ENCODE data around the gene SIRT3. TPM values are rescaled to one million over a fixed set of nuclear protein-coding genes. Genes with fewer than 3 reads are reported as not detected.
"Not testable (repeated sequence)": the region's sequence is repeated elsewhere in the genome, so short reads cannot be mapped to it uniquely, and the experiment has no call there.

The SIRT3 gene
- total RNA-seq, 1 experiment from 2014 or later = 8.4 TPM

DNA sequence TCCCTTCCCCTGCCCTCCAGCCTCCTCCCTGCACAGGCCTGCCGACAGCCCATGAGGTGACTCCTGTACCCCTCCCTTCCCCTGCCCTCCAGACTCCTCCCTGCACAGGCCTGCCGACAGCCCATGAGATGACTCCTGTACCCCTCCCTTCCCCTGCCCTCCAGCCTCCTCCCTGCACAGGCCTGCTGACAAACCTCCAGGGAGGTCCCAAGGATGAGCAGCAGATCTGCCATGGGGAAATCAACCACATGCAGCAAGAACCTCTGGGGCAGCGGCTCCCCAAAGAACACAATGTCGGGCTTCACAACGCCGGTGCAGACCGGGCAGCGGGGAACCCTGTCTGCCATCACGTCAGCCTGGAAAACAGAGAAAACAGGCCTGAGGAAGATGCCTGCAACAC, 12.3 kb downstream of the SIRT3 start:
- DNase-seq (ENCODE audit: low read depth, low spot score) = no peak
- in situ Hi-C loops (cut with HindIII; ENCODE audit: low pct_unique_long_range_greater_than_20kb, low sequenced_read_pairs) = no loop called here

DNA sequence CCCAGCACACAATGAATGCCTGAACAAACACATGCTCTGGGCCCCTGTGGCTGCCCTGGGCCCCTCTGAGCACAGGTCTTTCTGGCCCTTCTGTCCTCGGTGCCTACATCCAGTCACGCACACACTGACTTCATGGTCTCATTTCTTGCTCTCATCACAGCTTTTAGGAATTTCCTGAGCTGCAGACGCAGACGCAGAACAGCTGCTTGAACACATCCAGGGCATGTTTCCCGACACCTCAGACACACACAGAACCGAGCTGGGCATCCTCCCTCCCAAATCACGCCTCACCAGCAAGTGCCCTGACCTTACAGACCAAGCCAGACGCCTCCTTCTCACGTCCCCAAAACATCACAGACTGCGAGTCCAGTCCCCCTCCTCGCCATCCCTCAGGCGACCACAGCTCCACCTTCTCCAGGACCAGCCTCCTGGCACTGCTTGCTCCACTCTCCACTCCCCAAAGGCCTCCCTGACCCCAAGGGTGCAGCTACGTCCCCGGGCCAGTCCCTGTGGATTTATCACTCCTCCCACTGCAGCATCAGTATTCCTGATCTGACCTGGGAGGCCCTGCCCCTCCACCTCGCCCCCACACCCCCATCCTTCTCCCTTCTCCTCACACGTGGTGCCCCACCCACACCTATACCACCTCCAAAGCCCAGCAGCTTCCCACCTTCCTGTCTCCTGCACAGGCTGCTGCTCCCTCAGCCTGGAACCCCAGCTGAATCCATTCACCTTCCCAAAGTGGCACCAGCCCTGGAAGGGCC, 12.9 kb downstream of the SIRT3 start:
- in situ Hi-C loops (cut with HindIII; ENCODE audit: low pct_unique_long_range_greater_than_20kb, low sequenced_read_pairs) = no loop called here
- no peak for DNase-seq (ENCODE audit: low read depth, low spot score)

DNA sequence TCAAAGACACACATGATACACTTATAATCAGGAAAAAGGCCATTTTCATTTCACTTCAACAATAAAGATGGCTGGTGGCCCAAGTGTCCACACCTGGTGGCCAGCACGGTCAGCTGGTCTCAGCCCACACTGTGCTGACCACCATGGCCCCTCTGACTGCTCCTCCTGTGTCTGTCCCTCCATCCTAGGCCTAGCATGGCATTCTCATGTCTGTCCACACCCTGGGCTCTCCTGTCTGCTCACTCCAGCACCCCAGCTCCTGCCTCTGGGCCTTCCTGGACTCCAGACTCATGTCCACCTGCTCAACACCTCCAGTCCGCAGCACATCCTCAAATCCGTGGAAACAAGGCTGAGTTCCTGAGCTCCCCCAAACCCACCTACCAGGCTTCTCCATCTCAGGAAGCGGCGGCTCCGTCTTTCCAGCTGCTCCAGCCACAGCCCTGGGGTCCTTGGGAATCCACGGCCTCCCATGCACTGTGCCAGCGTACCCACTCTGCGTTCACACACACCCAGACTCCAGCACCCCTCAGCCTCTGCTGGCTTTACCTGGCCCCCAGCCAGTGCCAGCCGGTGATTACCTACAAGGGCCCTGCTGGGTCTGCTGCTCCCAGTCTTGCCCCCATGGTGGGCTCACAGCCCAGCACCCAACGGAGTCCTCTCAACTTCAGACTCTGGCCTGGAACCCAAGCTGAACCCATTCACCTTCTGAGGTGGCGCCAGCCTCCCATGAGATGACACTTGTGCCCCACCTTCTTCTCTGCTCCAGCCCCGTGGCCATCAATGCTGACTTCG, 13.9 kb downstream of the SIRT3 start:
- DNase-seq (ENCODE audit: low read depth, low spot score) = no peak
- in situ Hi-C loops (cut with HindIII; ENCODE audit: low pct_unique_long_range_greater_than_20kb, low sequenced_read_pairs) = no loop called here

DNA sequence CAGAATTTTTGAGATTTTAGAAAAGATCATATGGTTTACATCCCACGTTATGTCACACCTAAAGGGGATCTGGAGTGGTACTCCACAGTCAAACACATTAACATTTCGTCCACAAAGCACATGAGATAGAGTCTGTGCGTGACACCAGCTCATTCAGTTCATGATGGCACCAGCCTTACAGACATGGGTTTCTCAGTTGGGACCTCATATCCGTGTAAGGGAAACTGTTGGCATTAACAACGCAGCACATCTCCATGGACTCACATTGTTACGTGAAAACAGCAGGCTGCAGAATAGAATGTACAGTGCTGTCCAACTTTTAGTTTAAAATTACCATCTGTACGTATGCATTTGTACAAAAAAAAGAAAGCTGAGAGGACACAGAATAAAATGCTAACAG, 14.6 kb downstream of the SIRT3 start:
- in situ Hi-C loops (cut with HindIII; ENCODE audit: low pct_unique_long_range_greater_than_20kb, low sequenced_read_pairs) = no loop called here
- no peak for DNase-seq (ENCODE audit: low read depth, low spot score)

DNA sequence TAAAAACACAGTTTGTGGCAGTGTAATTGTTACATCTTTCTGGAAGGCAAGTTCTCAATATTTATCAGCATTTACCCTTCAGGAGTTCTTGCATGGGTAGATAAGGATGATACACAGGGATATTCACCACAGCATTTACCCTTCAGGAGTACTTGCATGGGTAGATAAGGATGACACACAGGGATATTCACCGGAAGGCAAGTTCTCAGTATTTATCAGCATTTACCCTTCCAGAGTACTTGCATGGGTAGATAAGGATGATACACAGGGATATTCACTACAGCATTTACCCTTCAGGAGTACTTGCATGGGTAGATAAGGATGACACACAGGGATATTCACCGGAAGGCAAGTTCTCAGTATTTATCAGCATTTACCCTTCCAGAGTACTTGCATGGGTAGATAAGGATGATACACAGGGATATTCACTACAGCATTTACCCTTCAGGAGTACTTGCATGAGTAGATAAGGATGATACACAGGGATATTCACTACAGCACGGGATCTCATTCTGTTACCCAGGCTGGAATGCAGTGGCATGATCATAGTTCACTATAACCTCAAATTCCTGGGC, 15.4 kb downstream of the SIRT3 start:
- in situ Hi-C loops (cut with HindIII; ENCODE audit: low pct_unique_long_range_greater_than_20kb, low sequenced_read_pairs); DNase-seq (ENCODE audit: low read depth, low spot score): not testable (repeated sequence)

DNA sequence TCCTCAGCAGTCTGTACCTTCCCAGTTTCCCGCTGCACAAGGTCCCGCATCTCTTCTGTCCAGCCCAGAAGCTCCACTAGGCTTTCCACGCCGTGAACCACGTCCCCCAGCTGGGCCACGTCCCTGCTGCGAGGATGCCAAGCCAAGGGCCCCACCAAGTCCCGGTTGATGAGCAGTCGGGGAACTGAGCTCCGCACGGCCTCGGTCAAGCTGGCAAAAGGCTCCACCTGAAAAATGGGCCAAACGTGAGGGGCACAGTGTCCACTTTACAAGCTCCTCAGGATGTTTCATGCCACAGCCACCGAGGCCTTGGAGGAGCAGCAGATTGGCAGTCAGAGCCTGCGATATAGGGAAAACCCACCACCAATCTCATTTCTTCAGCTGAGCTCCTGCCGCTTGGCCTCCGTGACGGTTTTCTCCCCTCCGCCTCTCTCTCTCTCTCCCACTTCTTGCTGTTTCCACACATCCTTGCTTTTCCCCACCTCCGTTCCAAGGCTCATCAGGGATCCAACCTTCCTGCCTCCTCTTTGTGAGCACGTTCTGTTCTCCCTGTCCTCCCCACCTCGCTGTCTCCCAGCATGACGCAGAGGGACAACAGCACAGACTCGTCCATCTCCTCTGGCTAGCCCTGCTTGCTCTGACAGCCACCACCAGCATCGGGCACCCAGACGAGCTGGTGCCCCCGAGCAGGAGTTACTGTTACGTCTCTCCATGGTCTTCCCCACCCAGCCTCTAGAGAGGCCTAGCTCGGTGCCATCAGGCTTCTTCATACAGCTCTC, 17.1 kb downstream of the SIRT3 start:
- in situ Hi-C loops (cut with HindIII; ENCODE audit: low pct_unique_long_range_greater_than_20kb, low sequenced_read_pairs) = no loop called here
- DNase-seq (ENCODE audit: low read depth, low spot score) = no peak

DNA sequence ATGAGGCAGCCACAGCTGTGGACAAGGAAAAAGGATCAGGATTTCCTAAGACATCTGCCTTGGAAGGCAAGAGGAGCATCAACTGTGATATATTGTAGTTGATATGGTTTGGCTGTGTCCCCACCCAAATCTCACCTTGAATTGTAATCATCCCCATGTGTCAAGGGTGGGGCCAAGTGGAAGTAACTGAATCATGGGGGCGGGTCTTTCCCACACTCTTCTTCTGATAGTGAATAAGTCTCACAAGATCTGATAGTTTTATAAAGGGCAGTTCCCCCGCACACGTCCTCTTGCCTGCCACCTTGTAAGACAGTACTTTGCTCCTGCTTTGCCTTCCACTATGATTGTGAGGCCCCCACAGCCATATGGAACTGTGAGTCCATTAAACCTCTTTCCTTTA, 18.4 kb downstream of the SIRT3 start:
- no peak for DNase-seq (ENCODE audit: low read depth, low spot score)
- in situ Hi-C loops (cut with HindIII; ENCODE audit: low pct_unique_long_range_greater_than_20kb, low sequenced_read_pairs) = no loop called here

DNA sequence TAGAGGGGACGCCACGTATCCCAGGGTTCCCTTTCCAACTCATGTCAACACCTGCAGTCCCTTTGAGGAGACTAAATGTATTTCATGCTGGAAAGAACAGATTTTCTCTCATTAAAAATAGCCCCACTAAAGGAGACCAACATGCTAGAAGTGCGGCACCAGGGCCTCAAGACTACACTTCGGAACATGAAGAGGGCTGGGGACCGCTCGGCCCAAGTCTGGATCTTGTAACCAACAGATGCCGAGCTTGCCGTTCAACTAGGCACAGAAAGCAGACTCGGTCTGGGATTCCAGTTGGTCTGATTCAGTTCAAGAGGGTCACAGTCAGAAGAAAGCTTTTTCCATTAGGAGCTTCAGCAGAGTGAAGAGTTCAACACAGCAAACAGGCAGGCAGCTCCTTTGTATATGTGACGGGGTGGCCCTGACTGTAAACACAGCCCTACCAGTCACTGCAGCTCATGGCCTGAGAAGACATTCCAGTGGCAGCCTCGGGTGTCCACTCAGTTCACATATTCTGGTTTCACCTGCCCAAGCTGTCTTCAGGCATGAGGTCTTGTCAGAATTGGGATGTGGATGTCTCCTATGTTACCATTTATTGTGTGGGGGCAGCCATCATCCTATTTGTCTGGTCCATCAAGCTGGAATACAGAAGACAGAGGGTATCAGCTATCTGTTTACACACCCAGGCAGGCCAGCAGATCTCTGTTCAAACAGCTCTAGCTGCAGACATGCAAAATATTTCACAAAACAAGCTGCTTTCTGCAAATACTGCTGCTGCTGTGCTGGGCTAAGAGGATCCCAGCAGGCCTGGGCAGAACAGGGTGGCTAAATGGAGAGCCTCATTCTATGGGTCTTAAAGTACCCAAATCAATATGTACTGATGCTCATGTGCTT, 19.8 kb downstream of the SIRT3 start:
- in situ Hi-C loops (cut with HindIII; ENCODE audit: low pct_unique_long_range_greater_than_20kb, low sequenced_read_pairs) = no loop called here

DNA sequence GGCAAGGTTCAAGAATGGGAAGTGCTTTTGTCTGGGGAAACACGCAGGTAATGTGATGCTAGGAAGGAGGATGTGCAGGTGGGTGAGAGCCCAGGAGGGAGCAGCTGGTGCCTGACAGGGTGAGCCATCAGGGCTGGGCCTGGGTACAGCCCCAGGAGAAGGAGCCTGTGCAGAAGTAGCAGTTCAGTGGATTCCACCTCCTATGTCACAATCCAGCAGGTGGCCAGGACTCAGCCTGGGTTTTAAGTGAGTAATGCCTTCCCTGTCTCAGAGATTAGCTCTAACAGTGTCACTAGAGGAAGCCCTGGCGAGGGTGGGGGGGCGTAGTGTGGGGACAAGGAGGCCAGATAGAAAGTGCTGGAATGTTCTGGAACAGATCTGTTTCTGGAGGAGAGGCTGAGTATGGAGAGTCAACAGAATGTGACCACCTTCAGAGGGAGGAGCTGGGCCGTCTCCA, 20.5 kb downstream of the SIRT3 start:
- in situ Hi-C loops (cut with HindIII; ENCODE audit: low pct_unique_long_range_greater_than_20kb, low sequenced_read_pairs) = no loop called here
- DNase-seq (ENCODE audit: low read depth, low spot score) = no peak

More for the DNA sequence above, 19.8 kb downstream of the SIRT3 start:
- DNase-seq (ENCODE audit: low read depth, low spot score) = no peak

DNA sequence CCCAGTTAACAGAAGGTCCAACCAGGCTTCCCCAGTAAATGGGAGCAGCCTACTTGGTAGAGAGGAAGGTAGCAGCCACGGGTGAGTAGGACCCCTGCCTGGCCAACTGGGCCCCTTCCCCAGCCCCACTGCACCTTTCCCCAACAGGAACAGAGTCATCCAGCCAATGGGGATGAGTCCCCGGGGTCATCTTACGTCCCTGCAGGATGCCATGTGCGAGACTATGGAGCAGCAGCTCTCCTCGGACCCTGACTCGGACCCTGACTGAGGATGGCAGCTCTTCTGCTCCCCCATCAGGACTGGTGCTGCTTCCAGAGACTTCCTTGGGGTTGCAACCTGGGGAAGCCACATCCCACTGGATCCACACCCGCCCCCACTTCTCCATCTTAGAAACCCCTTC, 22.1 kb downstream of the SIRT3 start:
- in situ Hi-C loops (cut with HindIII; ENCODE audit: low pct_unique_long_range_greater_than_20kb, low sequenced_read_pairs) = no loop called here
- DNase-seq (ENCODE audit: low read depth, low spot score) = no peak

DNA sequence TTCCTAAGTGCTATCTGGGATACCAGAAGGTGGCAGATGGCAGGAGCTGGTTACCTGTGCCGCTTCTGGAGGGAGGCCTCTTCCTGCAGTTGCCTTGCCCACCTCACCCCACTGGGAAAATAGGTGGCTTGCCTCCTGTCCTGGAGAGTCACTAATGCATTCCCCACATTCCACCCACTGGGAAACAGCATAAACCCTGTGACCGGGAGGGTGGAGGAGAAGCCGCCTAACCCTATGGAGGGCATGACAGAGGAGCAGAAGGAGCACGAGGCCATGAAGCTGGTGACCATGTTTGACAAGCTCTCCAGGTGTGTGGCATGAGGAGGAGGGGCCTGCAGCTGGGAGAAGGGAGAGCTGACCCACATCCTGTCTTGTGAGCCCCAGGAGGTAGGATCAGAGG, 23.0 kb downstream of the SIRT3 start:
- DNase-seq (ENCODE audit: low read depth, low spot score) = no peak
- in situ Hi-C loops (cut with HindIII; ENCODE audit: low pct_unique_long_range_greater_than_20kb, low sequenced_read_pairs) = no loop called here

DNA sequence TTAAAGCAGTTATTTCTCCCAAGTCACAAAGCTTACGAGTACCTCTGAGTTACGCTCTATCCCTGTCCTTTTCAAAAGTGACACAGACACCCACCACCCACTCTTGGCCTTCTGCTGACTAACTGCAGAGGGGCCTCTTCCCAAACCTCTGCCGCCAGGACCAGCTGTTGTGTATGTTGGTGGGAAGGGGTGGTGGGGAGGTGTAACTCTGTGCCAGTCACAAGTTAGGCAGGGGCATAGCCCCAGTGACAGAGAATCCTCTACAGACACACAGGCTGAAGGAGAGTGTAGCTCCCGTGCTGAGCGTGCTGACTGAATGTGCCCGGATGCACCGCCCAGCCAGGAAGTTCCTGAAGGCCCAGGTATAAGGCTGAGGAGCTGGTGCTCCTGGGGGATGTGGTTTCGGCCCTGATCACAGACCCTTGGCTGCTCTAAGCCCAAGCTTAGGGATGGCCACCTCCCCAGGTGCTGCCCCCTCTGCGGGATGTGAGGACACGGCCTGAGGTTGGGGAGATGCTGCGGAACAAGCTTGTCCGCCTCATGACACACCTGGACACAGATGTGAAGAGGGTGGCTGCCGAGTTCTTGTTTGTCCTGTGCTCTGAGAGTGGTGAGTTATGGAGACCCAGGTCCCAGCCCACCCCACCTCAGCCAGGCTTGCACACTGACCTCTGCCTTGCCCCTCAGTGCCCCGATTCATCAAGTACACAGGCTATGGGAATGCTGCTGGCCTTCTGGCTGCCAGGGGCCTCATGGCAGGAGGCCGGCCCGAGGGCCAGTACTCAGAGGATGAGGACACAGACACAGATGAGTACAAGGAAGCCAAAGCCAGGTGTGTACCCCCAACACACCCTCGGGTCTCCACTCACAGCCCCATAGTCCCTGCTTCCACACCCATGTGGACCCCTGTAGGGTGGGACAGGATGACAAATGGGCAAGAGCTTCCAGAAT, 23.7 kb downstream of the SIRT3 start:
- DNase-seq (ENCODE audit: low read depth, low spot score) = no peak
- in situ Hi-C loops (cut with HindIII; ENCODE audit: low pct_unique_long_range_greater_than_20kb, low sequenced_read_pairs) = no loop called here

DNA sequence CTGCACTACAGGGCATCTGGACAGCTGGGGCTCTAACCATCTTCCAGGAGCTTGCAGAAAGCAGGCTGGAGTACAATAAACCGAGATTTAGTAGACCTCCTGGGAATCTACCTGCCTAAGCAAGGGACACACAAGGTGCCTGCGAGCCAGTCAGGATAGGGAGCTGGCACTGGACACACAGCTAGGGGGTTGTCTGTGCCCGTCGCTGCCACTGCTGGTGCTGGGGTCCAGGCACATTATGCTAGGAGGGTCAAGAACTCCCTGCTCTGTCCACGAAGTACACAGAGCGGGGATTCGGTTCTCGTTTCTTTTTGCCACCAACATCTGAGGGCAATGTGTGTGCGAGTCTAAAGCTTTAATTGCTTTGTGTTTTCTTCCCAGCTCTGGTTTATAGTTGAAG, 24.4 kb downstream of the SIRT3 start:
- in situ Hi-C loops (cut with HindIII; ENCODE audit: low pct_unique_long_range_greater_than_20kb, low sequenced_read_pairs) = no loop called here
- no peak for DNase-seq (ENCODE audit: low read depth, low spot score)

DNA sequence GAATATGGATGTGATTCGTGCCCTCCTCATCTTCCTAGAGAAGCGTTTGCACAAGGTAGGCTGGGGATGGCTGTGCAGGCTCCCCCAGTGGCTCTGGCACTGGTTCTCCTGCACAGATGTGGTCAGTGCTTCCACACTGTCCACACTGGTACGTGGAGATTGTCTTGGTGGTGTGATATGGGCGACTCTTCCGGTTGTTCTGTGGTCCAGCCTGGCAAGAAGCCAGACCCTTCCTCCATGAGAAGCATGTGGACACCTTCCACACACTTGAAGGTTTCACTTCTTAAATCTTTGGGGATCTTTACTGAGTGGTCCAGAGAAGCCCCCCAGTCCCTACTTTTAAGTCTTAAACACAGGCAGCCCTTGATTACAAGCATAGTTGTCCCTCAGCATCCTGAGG, 24.8 kb downstream of the SIRT3 start:
- in situ Hi-C loops (cut with HindIII; ENCODE audit: low pct_unique_long_range_greater_than_20kb, low sequenced_read_pairs) = no loop called here
- DNase-seq (ENCODE audit: low read depth, low spot score) = no peak

DNA sequence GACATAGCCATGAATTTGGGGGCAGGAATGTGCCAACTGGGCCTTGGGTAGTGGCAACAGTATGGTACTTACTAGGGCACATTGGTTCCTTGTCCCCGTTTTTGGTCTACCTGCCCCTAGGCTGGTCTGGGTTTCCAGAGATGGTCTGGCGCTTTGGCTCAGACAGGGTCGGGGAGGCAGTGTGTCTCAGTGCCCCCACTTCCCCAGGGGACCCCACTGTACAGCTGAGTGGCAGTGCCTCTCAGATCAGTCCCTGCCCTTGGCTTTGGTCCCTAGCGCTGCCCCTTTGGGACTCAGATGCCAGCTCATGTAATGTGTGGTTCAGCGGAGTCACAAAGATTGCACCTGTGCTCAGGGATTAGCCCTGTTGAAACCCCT, 25.4 kb downstream of the SIRT3 start:
- in situ Hi-C loops (cut with HindIII; ENCODE audit: low pct_unique_long_range_greater_than_20kb, low sequenced_read_pairs) = no loop called here

DNA sequence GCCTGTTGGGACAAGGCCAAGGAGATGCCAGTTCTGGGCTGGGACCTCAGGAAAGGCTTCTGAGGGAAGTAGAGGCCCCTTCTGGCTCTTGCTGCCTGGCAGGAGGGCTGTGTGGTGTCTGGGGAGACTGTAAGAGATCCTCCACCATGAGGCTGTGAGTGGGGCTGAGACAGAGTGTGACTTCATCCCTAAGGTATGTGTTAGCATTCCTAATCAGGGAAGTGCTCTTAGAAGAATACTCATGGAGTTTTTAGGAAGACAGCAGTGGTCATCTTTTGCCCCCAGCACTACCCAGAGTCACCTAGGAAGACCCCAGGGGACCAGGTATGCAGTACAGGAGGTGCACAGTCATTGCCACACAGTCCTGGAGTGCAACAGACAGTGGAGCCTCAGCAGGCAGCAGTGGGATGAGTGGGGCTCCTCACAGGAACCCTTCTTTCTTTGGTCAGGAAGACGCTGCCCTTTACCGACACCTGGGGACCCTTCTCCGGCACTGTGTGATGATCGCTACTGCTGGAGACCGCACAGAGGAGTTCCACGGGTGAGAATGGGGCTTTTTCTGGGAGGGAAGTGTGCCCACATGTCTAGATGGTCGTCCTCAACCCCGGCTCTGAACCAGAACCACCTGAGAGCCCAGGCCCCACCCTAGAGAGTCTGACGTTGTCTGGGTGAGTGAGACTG, 25.9 kb downstream of the SIRT3 start:
- no peak for DNase-seq (ENCODE audit: low read depth, low spot score)
- in situ Hi-C loops (cut with HindIII; ENCODE audit: low pct_unique_long_range_greater_than_20kb, low sequenced_read_pairs) = no loop called here

More for the DNA sequence above, 25.4 kb downstream of the SIRT3 start:
- DNase-seq (ENCODE audit: low read depth, low spot score) = no peak

Data from SK-MEL-5 (cell line).